Measurements from ENCODE around the gene SLC39A1.

- TF ChIP-seq CTCF (conservative IDR thresholded peaks at IDR 0.05; ENCODE audit: low read depth, low read length) (no peak), EZH2 (IDR thresholded peaks at IDR 0.05; ENCODE audit: borderline replicate concordance, low read depth, low read length, poor library complexity, severe bottlenecking) (no peak)
These were observed 18.6 kb downstream of the SLC39A1 start for GRCh38 chr1:153944827-153945117.

All from A673 (cell line).